Activated naive CD4-positive, alpha-beta T cell treated with anti-CD3 and anti-CD28 coated beads, Interleukin-2, amount 50 U/mL, for 72 hours (primary cell): ENCODE results near the gene PAPPA. TPM values are rescaled to one million over a fixed set of nuclear protein-coding genes. Genes with fewer than 3 reads are reported as not detected.

ENCODE experiments used
- ATAC-seq, 2 donors: fragments of 150-1000 bp; cut with Tn5 transposase; 2 replicates each; pipeline ENCODE4 v1.10.0; 2021; ENCODE audit warnings: mild to moderate bottlenecking in 2 of 2, moderate library complexity in 2 of 2
- DNase-seq, 2 donors: peaks; one replicate each; pipeline ENCODE4 v3.0.0; 2021 to 2022; ENCODE audit warnings: low spot score in 2 of 2
- H3K27ac Mint-ChIP-seq, 2 donors: one replicate each; pipeline ENCODE4 v1.8.0; 2022; ENCODE audit warnings: mild to moderate bottlenecking in 2 of 2, mixed read lengths in 2 of 2
- H3K36me3 Mint-ChIP-seq, 2 donors: one replicate each; pipeline ENCODE4 v1.8.0; 2022; ENCODE audit warnings: mixed read lengths in 2 of 2
- H3K9me3 Mint-ChIP-seq, 2 donors: one replicate each; pipeline ENCODE4 v1.8.0; 2022; ENCODE audit warnings: mixed read lengths in 2 of 2
- total RNA-seq, 2 donors: library from RNA; stranded (reverse); gene quantifications; one replicate each; pipeline ENCODE4 v1.2.3, GENCODE V29; 2022

Gene PAPPA
- total RNA-seq, 2 donors from 2014 or later, result 0.30 to 0.37 TPM

DNA sequence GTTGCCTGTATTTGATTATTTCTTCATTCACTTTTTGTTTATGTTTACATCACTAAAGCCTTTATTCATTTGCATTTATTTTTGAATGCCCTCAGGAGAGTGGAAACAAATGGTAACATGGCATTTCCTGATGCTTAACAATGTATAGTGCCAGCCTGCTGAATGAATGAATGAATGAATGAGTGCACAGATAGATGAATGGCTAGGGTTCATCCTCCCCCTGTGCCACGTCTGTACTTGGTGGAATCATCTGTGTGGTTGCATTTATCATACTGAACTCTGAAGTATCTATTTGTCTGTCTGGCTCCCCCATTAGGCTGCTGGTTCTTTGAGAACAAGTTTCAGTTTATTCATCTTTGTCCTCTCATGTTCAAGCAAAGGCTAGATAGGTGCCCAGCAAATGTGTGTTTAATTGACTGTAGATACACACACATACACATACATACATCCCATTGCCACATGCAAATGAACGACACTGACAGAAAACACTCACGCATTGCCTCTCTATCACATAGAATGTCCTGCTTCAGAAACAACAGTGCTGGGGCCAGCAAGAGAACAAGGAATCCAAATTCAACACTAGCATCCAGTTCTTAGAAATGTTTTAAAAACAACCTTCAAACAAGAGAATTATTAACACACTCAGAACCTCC lies 150.4 kb downstream of the PAPPA start:
- no peak for ATAC-seq
- peaks cover 0 to 4% of the 10 kb centered on the region in 2 donors for H3K36me3 Mint-ChIP-seq

DNA sequence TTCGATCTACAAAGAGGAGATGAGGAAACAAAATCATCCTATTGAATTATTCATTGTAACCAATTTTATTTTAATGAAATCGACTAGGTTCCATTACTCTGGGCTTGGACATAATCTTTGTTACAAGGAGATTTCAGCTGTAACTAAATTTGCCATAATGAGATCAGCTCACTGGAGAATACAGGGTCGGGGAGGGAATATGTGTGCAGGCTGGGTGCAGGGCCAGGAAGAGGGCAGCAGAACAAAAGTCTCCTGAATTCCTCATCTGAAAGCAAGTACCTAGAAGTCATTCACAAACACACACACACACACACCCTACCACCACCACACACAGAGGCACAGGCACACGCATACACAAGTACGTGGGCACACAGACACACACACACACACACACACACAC lies 151.2 kb downstream of the PAPPA start:
- DNase-seq, result no peak
- H3K36me3 Mint-ChIP-seq, result peaks cover 0 to 4% of the 10 kb centered on the region in 2 donors
- ATAC-seq, result no peak
- H3K9me3 Mint-ChIP-seq, result peaks cover 6 to 8% of the 10 kb centered on the region in 2 donors
- H3K27ac Mint-ChIP-seq, result no peak overlapping the region

More for the DNA sequence above, 150.4 kb downstream of the PAPPA start:
- no peak overlapping the region for H3K27ac Mint-ChIP-seq
- peaks cover 5 to 6% of the 10 kb centered on the region in 2 donors for H3K9me3 Mint-ChIP-seq
- DNase-seq, result no peak

DNA sequence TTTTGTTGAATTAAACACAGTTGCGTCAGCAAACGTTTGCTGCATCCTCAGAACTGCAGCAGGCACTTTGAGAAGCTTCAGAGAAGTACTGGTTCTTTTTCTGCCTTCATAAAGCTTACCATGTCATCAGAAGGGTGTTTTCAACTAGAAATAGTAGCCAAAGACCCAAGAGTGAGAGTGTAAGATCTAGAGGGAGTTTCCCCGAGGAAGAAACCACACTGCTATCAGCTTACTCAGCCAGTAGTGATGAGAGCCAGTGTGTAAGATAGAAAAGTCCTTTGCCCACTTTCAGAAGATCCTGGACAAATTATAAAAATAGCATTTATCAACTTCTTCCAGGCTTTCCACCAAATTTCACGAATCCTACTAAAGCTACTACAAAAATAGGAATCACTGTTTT lies 154.5 kb downstream of the PAPPA start:
- H3K36me3 Mint-ChIP-seq, result no peaks in the 10 kb centered on the region
- no peak for ATAC-seq
- H3K9me3 Mint-ChIP-seq, result peaks cover 0 to 8% of the 10 kb centered on the region in 2 donors
- no peak for DNase-seq
- no peak overlapping the region for H3K27ac Mint-ChIP-seq

DNA sequence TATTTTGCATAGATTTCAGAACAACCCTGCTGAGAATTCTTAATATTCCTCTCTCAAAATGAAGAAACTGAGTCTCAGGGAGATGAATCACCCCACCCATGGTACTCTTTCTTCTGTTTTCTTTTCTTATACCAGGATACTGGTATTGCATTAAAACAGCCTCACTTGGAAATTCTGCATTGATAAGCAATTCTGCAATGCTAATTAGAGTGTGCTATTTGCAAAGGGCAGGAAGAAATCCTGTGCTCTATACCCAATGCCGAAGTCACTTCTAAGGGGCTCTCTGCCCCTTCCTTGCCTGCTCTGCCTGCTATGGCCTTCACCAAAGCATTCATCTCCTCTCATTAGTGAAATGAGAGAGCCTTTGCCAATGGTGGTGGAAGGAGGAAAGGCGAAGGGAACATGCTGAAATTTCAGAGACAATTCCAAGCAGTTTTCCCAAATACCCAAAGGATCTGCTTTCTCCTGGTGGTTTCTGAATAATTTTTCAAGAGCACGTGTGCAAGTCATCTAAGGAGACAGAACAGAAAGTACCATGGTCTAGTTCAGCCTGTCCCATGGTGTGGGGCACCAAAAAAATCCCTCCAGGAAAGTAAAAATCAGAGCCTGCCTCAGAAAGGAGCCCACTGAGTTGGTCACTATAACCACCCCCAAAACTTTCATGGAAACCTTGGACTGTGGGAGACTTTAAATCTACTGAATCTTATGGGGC lies 156.5 kb downstream of the PAPPA start:
- Mint-ChIP-seq H3K36me3 (no peaks in the 10 kb centered on the region), H3K27ac (no peak overlapping the region), H3K9me3 (peaks cover 4 to 9% of the 10 kb centered on the region in 2 donors)
- DNase-seq, result no peak
- no peak for ATAC-seq

DNA sequence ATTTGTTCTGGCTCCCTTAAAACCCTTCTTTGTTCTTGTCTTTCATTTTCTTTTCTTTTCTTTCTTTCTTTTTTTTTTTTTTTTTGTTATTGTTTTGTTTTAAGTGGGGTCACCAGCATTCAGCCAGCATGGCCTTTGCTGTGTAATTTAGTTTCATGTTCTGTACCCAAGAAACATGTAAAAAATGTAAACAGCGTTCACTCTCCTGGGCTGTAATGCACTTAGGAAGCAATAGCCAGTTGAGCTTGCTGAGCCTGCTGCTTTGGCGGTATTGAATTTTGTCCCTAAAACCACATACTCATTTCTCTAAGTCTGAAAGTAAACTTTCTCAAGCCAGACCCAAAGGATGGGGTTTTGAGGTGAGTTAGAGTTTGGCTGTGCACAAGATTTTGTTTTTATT lies 158.6 kb downstream of the PAPPA start:
- peaks cover 4 to 9% of the 10 kb centered on the region in 2 donors for H3K9me3 Mint-ChIP-seq
- H3K36me3 Mint-ChIP-seq, result no peaks in the 10 kb centered on the region
- no peak for DNase-seq
- ATAC-seq, result no peak
- no peak overlapping the region for H3K27ac Mint-ChIP-seq

DNA sequence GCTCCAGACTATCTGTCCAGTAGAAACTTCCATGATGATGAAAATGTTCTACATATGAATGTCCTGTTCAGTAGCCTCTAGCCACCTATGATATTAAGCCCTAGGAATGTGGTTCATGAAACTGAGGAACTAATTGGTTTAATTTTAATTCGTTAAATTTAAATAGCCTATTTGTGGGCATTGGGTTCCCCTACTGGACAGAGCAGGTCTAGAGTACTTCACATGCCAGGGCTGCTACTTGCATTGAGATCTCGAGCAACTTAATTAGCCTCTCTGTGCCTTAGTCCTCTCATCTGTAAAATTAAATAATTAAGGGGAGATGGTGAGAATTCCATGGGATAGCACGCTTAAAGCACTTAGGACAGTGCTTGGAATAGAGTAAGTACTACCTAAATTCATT lies 160.0 kb downstream of the PAPPA start:
- DNase-seq, result no peak
- Mint-ChIP-seq H3K9me3 (peaks cover 4 to 9% of the 10 kb centered on the region in 2 donors), H3K36me3 (no peaks in the 10 kb centered on the region), H3K27ac (no peak overlapping the region)
- no peak for ATAC-seq

DNA sequence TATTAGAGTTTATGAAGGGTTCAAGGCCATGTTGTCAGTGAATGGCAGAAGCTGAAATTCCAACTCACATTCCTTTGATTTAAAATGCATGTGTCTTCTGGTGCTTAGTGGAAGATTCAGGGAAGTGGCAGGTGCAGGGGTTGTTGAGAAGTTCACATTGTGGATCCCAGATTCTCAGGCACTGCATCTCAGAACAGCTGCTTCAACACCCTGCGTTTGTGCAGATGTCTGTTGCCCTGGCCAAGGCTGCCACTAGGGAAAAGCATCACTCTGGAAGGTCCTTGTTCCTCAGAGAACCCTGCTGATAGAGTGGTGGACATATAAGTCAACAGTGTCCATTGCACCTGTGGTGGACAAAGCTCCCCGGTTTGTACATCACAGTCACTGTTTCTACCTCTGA lies 162.7 kb downstream of the PAPPA start:
- Mint-ChIP-seq H3K36me3 (no peaks in the 10 kb centered on the region), H3K9me3 (peaks cover 4 to 6% of the 10 kb centered on the region in 2 donors), H3K27ac (no peak overlapping the region)
- no peak for ATAC-seq
- no peak for DNase-seq

DNA sequence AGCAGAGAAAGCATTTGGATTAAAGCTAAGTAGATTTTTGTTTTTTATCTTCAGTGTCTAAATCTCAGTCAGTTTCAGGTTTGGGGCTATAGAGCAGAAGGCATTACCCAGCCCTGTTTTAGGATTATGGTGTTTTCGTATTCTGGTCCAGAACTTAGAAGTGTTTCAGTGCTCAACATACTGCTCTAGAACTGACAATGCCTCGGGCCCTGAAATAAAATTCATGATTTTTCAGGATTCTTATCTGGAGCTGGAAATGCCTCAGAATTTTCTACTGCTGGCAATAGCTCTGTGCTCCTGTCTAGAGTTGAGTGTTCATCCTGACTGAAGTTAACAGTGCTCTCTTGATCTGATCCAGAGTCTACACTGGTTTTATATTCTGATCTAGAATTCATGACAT lies 163.9 kb downstream of the PAPPA start:
- Mint-ChIP-seq H3K36me3 (no peaks in the 10 kb centered on the region), H3K27ac (no peak overlapping the region), H3K9me3 (peaks cover 4 to 6% of the 10 kb centered on the region in 2 donors)
- ATAC-seq (no peak), DNase-seq (no peak)

DNA sequence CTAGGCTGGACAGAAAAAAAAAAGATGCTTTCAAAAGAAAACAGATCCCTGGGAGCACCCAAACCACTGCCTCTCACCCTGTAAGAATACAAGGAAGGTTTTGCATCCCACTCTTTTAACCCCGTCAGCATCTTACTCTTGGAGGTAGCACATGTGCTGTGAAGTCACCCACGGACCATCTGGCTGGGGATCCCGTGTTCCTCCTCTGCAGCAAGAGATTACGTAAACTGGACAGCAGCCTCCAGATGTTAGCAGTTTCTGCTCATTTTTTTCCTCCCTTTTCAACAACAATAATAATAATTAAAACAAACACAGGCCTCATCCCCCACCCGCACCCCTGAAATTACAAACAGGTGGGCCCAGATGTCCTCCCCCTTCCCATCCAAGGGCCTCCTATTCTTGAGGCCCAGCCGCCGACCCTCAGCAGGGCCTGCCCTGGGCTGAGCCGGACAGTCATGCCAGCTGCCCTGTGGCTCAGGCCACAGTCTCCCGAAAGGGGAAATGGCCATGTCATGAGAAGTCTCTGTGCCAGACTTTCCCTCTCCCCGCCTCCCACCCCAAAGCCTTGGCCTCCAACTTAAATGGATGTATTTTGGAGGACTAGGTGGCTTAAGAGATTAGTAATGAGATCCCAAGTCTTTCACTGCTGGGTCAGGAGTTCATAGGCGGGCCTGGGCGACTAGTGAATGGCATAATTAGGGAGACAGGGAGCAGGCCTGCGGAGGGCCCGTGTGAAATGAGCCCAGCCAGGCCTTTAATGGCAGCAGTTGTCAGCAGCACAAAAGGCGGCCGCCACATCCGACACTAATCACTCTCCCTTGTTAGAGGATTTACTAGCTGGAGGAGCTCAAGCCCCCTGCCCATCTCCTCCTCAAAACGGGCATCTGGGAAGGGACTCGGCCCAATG lies 165.1 kb downstream of the PAPPA start:
- ATAC-seq (no peak), DNase-seq (no peak)
- H3K36me3 Mint-ChIP-seq, result no peaks in the 10 kb centered on the region
- no peak overlapping the region for H3K27ac Mint-ChIP-seq
- H3K9me3 Mint-ChIP-seq, result peaks cover 4 to 6% of the 10 kb centered on the region in 2 donors

DNA sequence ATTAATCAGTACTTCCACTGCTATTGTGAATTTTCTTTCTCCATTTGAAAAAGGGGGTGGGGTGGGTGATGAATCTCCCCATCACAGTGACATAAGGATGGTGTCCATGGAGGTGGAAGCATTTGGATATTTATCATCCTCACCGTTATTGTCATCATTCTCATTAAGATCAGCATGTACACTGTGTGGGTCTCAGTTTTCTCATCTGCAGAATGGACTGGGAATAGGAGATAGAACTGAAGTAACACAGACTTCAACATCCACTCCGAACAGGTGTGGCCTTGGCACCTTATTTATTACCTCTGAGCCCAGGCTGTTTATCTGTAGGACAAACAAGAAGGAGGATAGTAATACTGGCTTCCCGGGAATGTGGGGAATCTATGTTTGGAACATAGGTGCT lies 165.9 kb downstream of the PAPPA start:
- no peak for ATAC-seq
- DNase-seq, result no peak
- no peak overlapping the region for H3K27ac Mint-ChIP-seq

DNA sequence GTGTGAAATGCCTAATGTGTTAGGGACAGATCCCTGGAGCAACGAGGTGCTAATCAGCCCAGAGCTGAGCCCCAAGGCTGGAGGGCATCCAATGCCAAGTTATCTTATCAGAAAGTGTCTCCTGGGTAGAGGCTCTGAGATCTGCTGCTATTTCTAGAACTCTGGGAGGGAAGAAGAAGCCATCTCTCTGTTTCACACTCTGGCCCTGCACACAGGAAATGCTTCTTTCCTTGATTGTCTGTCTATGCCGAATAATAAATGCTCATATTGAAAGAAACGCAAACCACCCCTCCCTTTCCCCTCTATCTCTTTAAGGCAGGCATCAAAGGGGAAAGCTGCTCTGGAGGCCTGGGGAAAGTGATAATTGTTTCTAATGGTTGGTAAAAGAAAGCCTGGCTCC lies 166.7 kb downstream of the PAPPA start:
- H3K36me3 Mint-ChIP-seq, result no peaks in the 10 kb centered on the region
- H3K9me3 Mint-ChIP-seq, result no peaks in the 10 kb centered on the region
- no peak for ATAC-seq
- DNase-seq, result no peak
- H3K27ac Mint-ChIP-seq, result no peak overlapping the region

More for the DNA sequence above, 165.9 kb downstream of the PAPPA start:
- Mint-ChIP-seq H3K36me3 (no peaks in the 10 kb centered on the region), H3K9me3 (peaks cover 4 to 5% of the 10 kb centered on the region in 2 donors)

DNA sequence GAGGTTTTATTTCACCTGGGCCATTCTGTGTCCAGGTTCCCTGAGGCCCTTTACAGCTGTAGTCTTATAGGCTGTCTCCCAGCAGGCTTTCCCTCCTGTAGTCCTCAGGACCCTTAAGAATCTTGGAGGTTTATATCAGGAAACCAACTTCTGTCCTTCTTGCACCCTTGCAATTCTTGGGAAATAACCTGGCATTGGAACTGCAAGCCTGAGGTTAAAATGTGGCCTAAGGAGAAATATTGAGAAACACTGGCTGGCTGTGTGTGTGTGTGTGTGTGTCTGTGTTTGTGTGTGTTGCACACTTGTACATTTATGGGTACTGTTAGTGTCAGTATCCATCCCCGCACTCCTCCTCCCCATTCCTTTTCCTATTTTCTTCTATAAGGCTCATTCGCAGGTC lies 168.9 kb downstream of the PAPPA start:
- Mint-ChIP-seq H3K27ac (no peak overlapping the region), H3K36me3 (no peaks in the 10 kb centered on the region), H3K9me3 (peaks cover 0 to 3% of the 10 kb centered on the region in 2 donors)
- ATAC-seq, result no peak
- no peak for DNase-seq

DNA sequence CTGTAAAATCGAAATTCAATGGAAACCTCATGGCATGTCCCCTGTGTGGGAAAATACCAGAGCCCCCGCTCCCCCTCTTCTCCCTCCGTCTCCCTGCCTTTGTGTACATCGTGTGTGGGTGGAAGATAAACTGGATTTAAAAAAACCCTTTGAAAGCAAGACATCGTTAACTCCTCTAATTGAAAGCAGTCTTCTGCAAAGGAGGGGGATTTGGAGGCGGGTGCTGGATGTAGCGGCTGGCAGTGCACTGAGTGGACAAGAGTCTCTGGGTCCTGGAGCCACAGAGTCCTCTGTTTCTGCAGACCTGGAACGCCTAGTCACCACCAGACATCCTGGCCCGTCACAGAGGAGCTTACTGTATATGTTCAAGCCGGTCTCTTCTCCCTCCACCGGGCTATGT lies 169.4 kb downstream of the PAPPA start:
- H3K36me3 Mint-ChIP-seq, result no peaks in the 10 kb centered on the region
- DNase-seq (no peak), ATAC-seq (no peak)
- H3K9me3 Mint-ChIP-seq, result peaks cover 0 to 3% of the 10 kb centered on the region in 2 donors
- H3K27ac Mint-ChIP-seq, result no peak overlapping the region

DNA sequence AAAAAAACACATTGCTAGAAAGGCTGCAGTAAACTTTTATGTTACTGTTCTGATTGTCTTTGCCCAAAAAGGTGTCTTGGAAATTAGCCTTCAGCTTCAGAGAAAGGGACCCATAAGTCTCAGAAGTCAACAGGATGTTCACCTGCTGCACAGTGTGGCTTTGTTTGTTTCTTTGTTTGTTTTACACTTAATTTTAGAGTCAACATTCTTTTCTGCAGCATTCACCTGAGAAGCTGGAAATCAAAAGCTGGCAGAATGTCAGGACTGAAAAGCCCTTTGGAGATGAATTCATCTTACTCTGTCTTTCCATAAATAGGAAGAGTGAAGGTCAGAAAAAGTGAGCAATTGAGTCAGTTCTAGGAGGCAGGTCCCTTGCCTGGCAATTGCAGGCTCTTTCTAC lies 170.0 kb downstream of the PAPPA start:
- Mint-ChIP-seq H3K9me3 (peaks cover 0 to 3% of the 10 kb centered on the region in 2 donors), H3K27ac (no peak overlapping the region), H3K36me3 (no peaks in the 10 kb centered on the region)
- no peak for DNase-seq
- no peak for ATAC-seq

DNA sequence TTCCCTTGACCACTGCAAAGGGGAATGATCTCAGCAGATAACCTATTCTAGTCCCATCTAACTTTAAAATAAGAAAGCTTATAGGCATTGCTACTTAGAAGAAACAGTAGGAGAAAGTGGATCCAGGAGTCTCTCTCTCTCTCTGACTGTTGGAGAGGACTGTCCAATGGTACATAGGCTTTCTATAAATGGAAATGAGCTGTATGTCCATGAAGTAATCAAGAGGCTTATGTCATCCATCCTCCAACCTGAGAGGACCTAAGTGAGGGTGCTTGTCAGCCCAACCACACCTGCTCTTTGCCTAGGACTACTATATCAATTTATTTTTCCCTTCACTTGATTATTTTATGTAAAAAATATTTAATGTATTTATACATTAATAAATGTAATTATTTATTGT lies 172.3 kb downstream of the PAPPA start:
- H3K27ac Mint-ChIP-seq, result no peak overlapping the region
- peaks cover 0 to 3% of the 10 kb centered on the region in 2 donors for H3K9me3 Mint-ChIP-seq
- H3K36me3 Mint-ChIP-seq, result no peaks in the 10 kb centered on the region
- DNase-seq (no peak), ATAC-seq (no peak)

DNA sequence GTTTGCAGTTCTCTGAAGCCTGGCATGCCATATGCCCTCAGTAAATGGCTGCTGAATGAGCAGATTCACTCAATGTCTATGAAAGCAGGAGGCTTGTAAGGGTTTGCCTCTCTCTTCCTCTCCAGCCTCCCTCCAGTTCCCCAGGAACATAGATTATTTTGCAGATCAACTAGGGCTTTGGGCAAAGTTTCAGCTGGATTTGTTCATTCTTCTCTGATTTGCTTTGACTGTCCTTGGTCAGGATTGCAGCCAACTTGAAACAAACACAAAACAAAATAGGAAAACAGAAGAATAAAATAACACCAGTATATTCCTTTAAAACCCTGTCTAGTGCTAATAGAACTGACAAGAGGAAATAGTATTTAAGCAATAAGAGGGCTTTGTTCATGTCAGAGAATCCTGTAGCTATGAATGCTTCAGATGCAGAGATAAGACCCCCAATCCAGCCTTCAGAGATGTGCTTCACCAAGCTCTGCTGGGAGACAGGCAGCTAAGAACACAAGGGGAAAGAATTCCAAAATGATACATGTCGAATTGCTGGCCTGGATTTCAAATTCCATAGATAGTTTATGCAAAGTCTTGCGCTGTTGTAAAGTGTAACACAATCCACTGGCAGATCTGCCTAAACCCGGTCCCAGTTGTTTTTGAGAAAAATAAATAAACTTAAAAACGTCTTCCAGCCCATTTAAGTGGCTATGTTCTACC lies 174.3 kb downstream of the PAPPA start:
- Mint-ChIP-seq H3K36me3 (no peaks in the 10 kb centered on the region), H3K9me3 (peaks cover 0 to 3% of the 10 kb centered on the region in 2 donors), H3K27ac (no peak overlapping the region)
- DNase-seq (no peak), ATAC-seq (no peak)
